Chondrocyte (in vitro differentiated cells): ENCODE measurements around the gene RIOK1. TPM values are rescaled to one million over a fixed set of nuclear protein-coding genes. Genes with fewer than 3 reads are reported as not detected.

ENCODE experiments used
- DNase-seq: peaks from one replicate; pipeline ENCODE4 v3.0.0; 2021; ENCODE audit warnings: mixed read lengths, low spot score
- H3K27ac Mint-ChIP-seq: one replicate; pipeline ENCODE4 v1.8.0; 2021; ENCODE audit warnings: mild to moderate bottlenecking, moderate library complexity, mixed read lengths; ENCODE audit not compliant: unreplicated experiment
- H3K27me3 Mint-ChIP-seq: 2 replicates; pipeline ENCODE4 v1.8.0; 2021; ENCODE audit warnings: low read depth, mixed read lengths
- H3K36me3 Mint-ChIP-seq: 2 replicates; pipeline ENCODE4 v1.8.0; 2021; ENCODE audit warnings: low read depth, mixed read lengths
- H3K4me1 Mint-ChIP-seq: 2 replicates; pipeline ENCODE4 v1.8.0; 2021; ENCODE audit warnings: low read depth, mild to moderate bottlenecking, mixed read lengths
- H3K4me3 Mint-ChIP-seq: one replicate; pipeline ENCODE4 v1.8.0; 2021; ENCODE audit warnings: mild to moderate bottlenecking, moderate library complexity, mixed read lengths; ENCODE audit not compliant: unreplicated experiment
- H3K9me3 Mint-ChIP-seq: 2 replicates; pipeline ENCODE4 v1.8.0; 2021; ENCODE audit warnings: low read depth, mixed read lengths
- total RNA-seq: library from RNA; stranded (reverse); gene quantifications from 3 replicates; pipeline ENCODE4 v1.2.1, GENCODE V29; 2021
- TF ChIP-seq, protein P1 (sequence below): fragments of 200-600 bp; sonication (generic); IDR thresholded peaks from 2 replicates; pipeline ENCODE4 v1.5.0; 2021; ENCODE audit warnings: antibody characterized with exemption, mild to moderate bottlenecking, moderate library complexity

RIOK1 gene
- total RNA-seq, 1 donor from 2014 or later: 14.4 TPM

DNA sequence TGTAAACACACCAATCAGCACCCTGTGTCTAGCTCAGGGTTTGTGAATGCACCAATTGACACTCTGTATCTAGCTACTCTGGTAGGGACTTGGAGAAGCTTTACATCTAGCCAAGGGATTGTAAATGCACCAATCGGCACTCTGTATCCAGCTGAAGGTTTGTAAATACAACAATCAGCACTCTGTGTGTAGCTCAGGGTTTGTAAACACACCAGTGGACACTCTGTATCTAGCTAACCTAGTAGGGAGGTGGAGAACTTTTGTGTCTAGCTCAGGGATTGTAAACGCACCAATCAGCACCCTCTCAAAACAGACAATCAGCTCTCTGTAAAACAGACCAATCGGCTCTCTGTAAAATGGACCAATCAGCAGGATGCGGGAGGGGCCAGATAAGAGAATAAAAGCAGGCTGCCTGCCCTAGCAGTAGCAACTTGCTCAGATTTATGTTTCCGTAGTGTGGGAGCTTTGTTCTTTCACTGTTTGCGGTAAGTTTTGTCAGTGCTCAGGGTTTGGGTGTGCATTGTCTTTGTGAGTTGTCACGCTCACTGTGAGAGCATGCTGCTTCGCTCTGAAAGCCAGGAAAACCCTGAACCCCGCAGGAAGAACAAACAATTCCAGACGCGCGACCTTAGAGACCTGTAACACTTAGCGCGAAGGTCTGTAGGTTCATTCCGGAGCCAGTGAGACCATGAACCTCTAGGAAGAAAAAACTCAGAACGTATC, 37.0 kb downstream of the RIOK1 start:
- no peak overlapping the region for H3K27ac Mint-ChIP-seq
- H3K27me3 Mint-ChIP-seq: no peaks in the 10 kb centered on the region
- H3K36me3 Mint-ChIP-seq: no peaks in the 10 kb centered on the region
- no peak for DNase-seq
- peaks cover 5% of the 10 kb centered on the region for H3K4me1 Mint-ChIP-seq
- no peaks in the 10 kb centered on the region for H3K9me3 Mint-ChIP-seq
- TF ChIP-seq, protein P1, sequence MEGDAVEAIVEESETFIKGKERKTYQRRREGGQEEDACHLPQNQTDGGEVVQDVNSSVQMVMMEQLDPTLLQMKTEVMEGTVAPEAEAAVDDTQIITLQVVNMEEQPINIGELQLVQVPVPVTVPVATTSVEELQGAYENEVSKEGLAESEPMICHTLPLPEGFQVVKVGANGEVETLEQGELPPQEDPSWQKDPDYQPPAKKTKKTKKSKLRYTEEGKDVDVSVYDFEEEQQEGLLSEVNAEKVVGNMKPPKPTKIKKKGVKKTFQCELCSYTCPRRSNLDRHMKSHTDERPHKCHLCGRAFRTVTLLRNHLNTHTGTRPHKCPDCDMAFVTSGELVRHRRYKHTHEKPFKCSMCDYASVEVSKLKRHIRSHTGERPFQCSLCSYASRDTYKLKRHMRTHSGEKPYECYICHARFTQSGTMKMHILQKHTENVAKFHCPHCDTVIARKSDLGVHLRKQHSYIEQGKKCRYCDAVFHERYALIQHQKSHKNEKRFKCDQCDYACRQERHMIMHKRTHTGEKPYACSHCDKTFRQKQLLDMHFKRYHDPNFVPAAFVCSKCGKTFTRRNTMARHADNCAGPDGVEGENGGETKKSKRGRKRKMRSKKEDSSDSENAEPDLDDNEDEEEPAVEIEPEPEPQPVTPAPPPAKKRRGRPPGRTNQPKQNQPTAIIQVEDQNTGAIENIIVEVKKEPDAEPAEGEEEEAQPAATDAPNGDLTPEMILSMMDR: no peak
- no peak overlapping the region for H3K4me3 Mint-ChIP-seq

GRCh38 chr6:7431313-7431673, 41.7 kb downstream of the RIOK1 start:
- TF ChIP-seq, protein P1: no peak
- Mint-ChIP-seq H3K4me1 (peaks cover 15% of the 10 kb centered on the region), H3K4me3 (no peak overlapping the region), H3K27ac (no peak overlapping the region), H3K36me3 (no peaks in the 10 kb centered on the region), H3K9me3 (peaks cover 4% of the 10 kb centered on the region), H3K27me3 (no peaks in the 10 kb centered on the region)
- DNase-seq: no peak

GRCh38 chr6:7431674-7432390, 42.2 kb downstream of the RIOK1 start:
- Mint-ChIP-seq H3K27ac (peak overlapping the region; percentile 82), H3K27me3 (no peaks in the 10 kb centered on the region), H3K4me3 (no peak overlapping the region), H3K9me3 (peaks cover 4% of the 10 kb centered on the region), H3K36me3 (no peaks in the 10 kb centered on the region), H3K4me1 (peaks cover 15% of the 10 kb centered on the region)
- no peak for DNase-seq
- TF ChIP-seq, protein P1: no peak

GRCh38 chr6:7432391-7433120, 42.9 kb downstream of the RIOK1 start:
- H3K4me1 Mint-ChIP-seq: peaks cover 15% of the 10 kb centered on the region
- H3K4me3 Mint-ChIP-seq: no peak overlapping the region
- peaks cover 4% of the 10 kb centered on the region for H3K9me3 Mint-ChIP-seq
- H3K36me3 Mint-ChIP-seq: no peaks in the 10 kb centered on the region
- DNase-seq: no peak
- peak overlapping the region; percentile 82 for H3K27ac Mint-ChIP-seq
- TF ChIP-seq, protein P1: no peak
- no peaks in the 10 kb centered on the region for H3K27me3 Mint-ChIP-seq

DNA sequence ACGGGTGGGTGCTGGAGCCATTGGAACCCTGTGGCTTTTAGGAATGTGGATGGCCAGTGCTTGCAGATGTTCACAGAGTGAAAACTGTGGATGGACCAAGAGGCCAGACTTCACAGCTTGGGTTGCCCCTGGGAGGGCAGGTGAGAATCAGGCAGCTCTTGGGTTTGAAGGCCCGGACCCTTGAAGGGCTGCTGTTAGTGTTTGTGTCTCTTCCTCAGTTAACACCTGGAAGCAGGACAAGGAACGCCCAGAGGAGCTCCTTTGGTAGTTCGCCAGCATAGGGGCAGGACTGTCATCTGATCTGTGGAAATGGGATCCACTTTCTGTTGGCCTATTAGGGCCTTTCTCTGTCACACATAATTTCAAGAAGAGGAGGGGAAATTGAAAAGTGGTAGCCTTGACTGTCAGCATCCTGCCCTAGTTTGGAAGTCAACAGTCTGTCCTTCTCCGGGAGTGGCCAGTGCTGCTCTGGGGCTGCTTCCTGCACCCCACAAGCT, 43.6 kb downstream of the RIOK1 start:
- Mint-ChIP-seq H3K27ac (no peak overlapping the region), H3K4me1 (peaks cover 15% of the 10 kb centered on the region), H3K27me3 (no peaks in the 10 kb centered on the region), H3K4me3 (no peak overlapping the region), H3K9me3 (peaks cover 4% of the 10 kb centered on the region), H3K36me3 (no peaks in the 10 kb centered on the region)
- TF ChIP-seq, protein P1: no peak
- no peak for DNase-seq
